ENCODE data around the gene B3GNT7.
"Not testable (repeated sequence)": the region's sequence is repeated elsewhere in the genome, so short reads cannot be mapped to it uniquely, and the experiment has no call there.

Gene B3GNT7

GRCh38 chr2:231421051-231421580 lies 25.6 kb downstream of the B3GNT7 start:
- in situ Hi-C loops (cut with MboI; ENCODE audit: low sequenced_read_pairs): loop anchor here (25.0 kb wide), 1 partner anchor 584 kb away; no protein-coding TSS in a partner anchor

DNA sequence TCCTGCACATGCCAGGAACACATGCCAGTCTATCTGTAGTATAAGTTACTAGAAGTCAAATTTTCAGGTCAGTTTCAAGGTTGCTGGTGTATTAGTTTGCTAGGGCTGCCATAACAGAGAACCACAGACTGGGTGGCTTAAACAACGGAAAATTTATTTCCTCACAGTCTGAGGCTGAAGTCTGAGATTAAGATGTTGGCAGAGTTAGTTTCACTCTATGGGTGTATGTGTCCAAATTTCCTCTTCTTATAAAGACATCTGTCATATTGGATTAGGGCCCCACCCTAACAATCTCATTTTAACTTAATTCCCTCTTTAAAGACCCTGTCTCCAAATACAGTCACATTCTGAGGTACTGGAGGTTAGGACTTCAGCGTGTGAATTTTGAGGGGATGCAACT lies 26.5 kb downstream of the B3GNT7 start:
- in situ Hi-C loops (cut with MboI; ENCODE audit: low sequenced_read_pairs): loop anchor here (25.0 kb wide), 1 partner anchor 585 kb away; no protein-coding TSS in a partner anchor

GRCh38 chr2:231423176-231423575 lies 27.7 kb downstream of the B3GNT7 start:
- in situ Hi-C loops (cut with MboI; ENCODE audit: low sequenced_read_pairs): loop anchor here (25.0 kb wide), 1 partner anchor 586 kb away; no protein-coding TSS in a partner anchor

DNA sequence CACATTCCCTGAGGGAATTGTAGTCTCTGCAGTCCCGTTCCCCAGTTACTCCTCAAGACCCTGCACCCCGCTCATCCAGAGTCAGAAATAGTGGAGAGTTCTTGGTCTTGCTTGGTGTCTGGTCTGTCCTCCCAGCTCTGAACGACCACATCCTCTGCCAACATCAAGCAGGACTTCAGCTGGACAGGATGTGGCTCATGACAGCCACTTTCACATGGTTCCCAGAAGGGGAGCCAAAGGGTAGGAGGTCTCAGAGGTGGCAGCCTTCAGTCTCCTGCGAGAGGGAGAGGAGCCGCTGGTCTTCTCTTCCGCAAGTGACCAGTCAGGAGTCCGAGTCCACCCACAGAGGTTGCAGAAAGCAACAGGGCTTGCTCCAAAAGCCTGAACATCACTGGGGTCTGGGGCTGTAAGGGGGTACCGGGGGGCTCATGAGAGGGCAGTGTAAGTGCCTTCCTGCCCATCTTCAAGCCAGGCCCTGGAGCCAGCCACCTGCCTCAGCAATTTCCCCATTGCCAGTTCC lies 29.8 kb downstream of the B3GNT7 start:
- in situ Hi-C loops (cut with MboI; ENCODE audit: low sequenced_read_pairs): no loop called here

GRCh38 chr2:231425811-231426703 lies 30.5 kb downstream of the B3GNT7 start:
- in situ Hi-C loops (cut with MboI; ENCODE audit: low sequenced_read_pairs): no loop called here

DNA sequence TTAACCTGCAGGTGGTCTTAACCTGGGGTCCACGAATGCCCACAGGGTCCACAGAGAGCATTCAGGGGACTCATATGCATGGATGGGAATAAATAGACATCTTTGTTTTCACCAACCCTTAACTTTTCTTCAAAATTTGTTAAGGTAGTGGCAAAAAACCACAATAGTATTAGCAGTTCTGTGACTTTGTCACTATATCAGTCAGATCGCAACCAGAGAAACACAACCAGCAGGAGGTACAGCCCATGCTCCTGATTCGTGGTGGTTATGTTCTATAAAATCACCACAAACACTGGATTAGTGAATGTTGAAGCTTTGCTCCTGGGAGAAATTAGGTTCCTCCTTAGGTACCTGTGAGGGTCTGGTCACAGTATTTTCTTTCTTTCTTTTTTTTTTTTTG lies 31.6 kb downstream of the B3GNT7 start:
- in situ Hi-C loops (cut with MboI; ENCODE audit: low sequenced_read_pairs): no loop called here

DNA sequence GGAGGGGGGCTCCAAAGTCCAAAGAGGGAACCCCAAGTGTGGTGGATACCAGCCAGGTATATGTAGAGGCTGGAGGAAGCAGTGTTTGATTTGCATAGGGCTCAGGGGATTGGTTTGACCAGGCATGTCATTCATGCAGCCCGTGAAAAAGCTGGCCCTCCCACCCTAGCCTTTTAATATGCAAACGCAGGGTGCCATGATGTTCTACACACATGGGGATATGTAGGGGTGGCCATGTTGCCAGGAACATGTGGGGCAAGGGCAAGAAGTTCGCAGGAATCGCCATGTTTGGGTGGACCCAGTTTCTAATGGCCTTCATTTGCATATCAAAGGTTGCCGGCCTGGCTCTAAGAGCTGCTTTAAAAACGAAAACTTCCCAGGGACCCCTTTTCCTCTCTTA lies 33.6 kb downstream of the B3GNT7 start:
- in situ Hi-C loops (cut with MboI; ENCODE audit: low sequenced_read_pairs): no loop called here

- in situ Hi-C loops (cut with MboI; ENCODE audit: low sequenced_read_pairs): no loop called here
Observed at GRCh38 chr2:231429901-231430300, 34.4 kb downstream of the B3GNT7 start.

DNA sequence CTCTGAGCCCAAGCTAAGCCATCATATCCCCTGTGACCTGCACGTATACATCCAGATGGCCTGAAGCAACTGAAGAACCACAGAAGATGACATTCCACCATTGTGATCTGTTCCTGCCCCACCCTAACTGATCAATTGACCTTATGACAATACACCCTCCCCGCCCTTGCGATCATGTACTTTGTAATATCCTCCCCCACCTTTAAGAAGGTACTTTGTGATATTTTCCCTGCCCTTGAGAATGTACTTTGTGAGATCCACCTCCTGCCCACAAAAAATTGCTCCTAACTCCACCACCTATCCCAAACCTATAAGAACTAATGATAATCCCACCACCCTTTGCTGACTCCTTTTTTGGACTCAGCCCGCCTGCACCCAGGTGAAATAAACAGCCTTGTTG lies 34.9 kb downstream of the B3GNT7 start:
- in situ Hi-C loops (cut with MboI; ENCODE audit: low sequenced_read_pairs): not testable (repeated sequence)

- in situ Hi-C loops (cut with MboI; ENCODE audit: low sequenced_read_pairs): no loop called here
Observed at GRCh38 chr2:231431606-231432005, 36.1 kb downstream of the B3GNT7 start.

DNA sequence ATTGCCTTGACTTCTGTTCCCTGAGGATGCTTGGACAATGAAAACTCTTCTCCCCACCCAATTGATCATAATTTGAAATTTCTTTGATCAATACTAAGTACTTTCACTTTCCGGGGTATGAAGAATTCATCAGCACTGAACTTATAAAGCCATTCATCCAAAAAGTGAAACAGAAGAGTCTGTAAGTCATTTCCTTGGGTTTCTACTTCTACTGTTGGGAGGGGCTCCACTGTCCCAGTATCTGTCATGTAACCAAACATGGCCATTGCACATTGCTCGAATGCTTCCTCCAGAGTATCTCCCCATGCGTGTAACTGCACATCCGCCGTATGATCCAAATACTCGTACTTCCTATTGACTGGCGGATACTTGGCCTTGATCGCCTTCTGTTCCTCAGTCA lies 38.5 kb downstream of the B3GNT7 start:
- in situ Hi-C loops (cut with MboI; ENCODE audit: low sequenced_read_pairs): no loop called here

- in situ Hi-C loops (cut with MboI; ENCODE audit: low sequenced_read_pairs): no loop called here
Observed at GRCh38 chr2:231436957-231437356, 41.4 kb downstream of the B3GNT7 start.

GRCh38 chr2:231449503-231450054 lies 54.1 kb downstream of the B3GNT7 start:
- in situ Hi-C loops (cut with MboI; ENCODE audit: low sequenced_read_pairs): loop anchor here (10.0 kb wide), 2 partner anchors 215 to 345 kb away; no protein-coding TSS in a partner anchor

DNA sequence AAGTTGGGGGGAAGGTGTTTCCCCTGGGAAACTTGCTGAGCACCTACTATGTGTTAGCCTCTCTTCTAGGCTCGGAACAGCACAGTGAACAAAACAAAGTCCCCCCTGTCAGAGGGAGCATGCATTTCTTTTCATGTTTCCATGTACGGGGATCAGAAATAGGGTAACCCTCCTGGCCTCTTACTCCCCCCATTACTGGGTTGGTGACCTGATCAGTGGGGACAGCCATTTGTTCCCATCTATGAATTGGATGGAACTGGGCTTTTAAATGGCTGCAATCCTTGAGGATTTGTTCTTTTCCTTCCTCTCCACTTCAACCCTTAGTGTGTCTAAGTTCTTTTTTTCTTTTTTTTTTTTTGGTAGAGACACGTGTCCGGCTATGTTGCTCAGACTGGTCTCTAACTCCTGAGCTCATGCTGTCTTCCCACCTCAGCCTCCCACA lies 55.1 kb downstream of the B3GNT7 start:
- in situ Hi-C loops (cut with MboI; ENCODE audit: low sequenced_read_pairs): no loop called here
